Parathyroid adenoma (tissue), 2 donors: ENCODE data around the gene IZUMO4.

ENCODE experiments used
- H2AFZ ChIP-seq: fragments of 300-600 bp; sonication (generic); one replicate; pipeline ENCODE4 v1.7.0; 2017; ENCODE audit warnings: antibody characterized with exemption, mild to moderate bottlenecking
- H3K27ac ChIP-seq: fragments of 300-600 bp; sonication (generic); one replicate; pipeline ENCODE4 v1.7.0; 2017
- H3K27me3 ChIP-seq: fragments of 300-600 bp; sonication (generic); one replicate; pipeline ENCODE4 v1.7.0; 2017; ENCODE audit warnings: low read length; ENCODE audit not compliant: control insufficient read depth, insufficient read depth
- H3K36me3 ChIP-seq: fragments of 300-600 bp; sonication (generic); one replicate; pipeline ENCODE4 v1.7.0; 2017; ENCODE audit warnings: low read length; ENCODE audit not compliant: control insufficient read depth, insufficient read depth
- H3K4me1 ChIP-seq: fragments of 300-600 bp; sonication (generic); one replicate; pipeline ENCODE4 v1.7.0; 2017; ENCODE audit warnings: control low read depth
- H3K4me2 ChIP-seq: fragments of 300-600 bp; sonication (generic); one replicate; pipeline ENCODE4 v1.7.0; 2017; ENCODE audit warnings: low read length
- H3K4me3 ChIP-seq: fragments of 300-600 bp; sonication (generic); one replicate; pipeline ENCODE4 v1.7.0; 2017; ENCODE audit warnings: low read depth, low read length
- H3K79me2 ChIP-seq: fragments of 300-600 bp; sonication (generic); one replicate; pipeline ENCODE4 v1.7.0; 2017; ENCODE audit warnings: control low read depth
- H3K9ac ChIP-seq: fragments of 300-600 bp; sonication (generic); one replicate; pipeline ENCODE4 v1.7.0; 2017; ENCODE audit warnings: mild to moderate bottlenecking
- H3K9me3 ChIP-seq: fragments of 300-600 bp; sonication (generic); one replicate; pipeline ENCODE4 v1.7.0; 2017; ENCODE audit warnings: low read length; ENCODE audit not compliant: control insufficient read depth
- TF ChIP-seq, protein P1 (sequence below): fragments of 300-600 bp; sonication (generic); IDR thresholded peaks from one replicate; pipeline ENCODE4 v1.7.0; 2017; ENCODE audit warnings: antibody characterized with exemption, mild to moderate bottlenecking
- donor health status: primary hyperparathyroidism.

Gene IZUMO4

DNA sequence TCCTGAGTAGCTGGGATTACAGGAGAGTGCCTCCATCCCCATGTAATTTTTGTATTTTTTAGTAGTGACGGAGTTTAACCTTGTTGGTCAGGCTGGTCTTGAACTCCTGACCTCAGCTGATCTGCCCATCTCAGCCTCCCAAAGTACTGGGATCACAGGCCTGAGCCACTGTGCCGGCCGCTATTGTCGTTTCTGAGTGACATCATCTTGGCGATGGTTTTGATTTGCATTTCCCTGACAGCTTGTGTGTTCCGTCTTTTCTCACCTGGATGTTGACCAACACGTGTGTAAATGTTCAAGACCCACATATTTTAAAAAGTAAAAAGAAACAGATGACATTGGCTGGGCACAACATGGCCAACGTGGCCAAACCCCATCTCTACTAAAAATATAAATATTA is 32.9 kb upstream of the IZUMO4 start:
- H3K9me3 ChIP-seq = no peaks in the 10 kb centered on the region
- TF ChIP-seq, protein P1, sequence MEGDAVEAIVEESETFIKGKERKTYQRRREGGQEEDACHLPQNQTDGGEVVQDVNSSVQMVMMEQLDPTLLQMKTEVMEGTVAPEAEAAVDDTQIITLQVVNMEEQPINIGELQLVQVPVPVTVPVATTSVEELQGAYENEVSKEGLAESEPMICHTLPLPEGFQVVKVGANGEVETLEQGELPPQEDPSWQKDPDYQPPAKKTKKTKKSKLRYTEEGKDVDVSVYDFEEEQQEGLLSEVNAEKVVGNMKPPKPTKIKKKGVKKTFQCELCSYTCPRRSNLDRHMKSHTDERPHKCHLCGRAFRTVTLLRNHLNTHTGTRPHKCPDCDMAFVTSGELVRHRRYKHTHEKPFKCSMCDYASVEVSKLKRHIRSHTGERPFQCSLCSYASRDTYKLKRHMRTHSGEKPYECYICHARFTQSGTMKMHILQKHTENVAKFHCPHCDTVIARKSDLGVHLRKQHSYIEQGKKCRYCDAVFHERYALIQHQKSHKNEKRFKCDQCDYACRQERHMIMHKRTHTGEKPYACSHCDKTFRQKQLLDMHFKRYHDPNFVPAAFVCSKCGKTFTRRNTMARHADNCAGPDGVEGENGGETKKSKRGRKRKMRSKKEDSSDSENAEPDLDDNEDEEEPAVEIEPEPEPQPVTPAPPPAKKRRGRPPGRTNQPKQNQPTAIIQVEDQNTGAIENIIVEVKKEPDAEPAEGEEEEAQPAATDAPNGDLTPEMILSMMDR = no peak
- no peak overlapping the region for H3K9ac ChIP-seq
- no peak overlapping the region for H3K4me2 ChIP-seq
- H2AFZ ChIP-seq = no peak overlapping the region
- H3K27ac ChIP-seq = no peak overlapping the region
- no peaks in the 10 kb centered on the region for H3K36me3 ChIP-seq
- no peaks in the 10 kb centered on the region for H3K79me2 ChIP-seq
- peaks cover 19% of the 10 kb centered on the region for H3K4me1 ChIP-seq
- H3K27me3 ChIP-seq = no peaks in the 10 kb centered on the region
- no peak overlapping the region for H3K4me3 ChIP-seq

DNA sequence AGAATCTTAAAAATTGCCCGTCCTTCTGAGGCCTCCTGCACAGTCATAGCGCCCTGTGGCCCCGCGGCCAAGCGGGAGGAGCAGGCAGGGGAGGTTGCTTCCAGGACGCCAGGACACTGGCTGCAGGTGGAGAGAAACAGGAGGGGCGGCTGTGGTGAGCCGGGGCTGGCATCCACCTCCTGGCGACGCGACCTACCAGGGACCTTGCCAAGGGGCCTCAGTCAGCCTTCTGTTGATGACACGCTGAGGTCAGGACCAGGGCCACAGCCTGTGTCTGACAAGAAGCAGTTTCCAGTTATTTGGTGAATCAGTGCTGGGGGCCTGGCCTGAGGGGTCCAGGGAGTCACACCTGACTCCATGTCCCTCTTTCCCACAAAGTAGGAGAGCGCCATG is 32.3 kb upstream of the IZUMO4 start:
- H3K4me2 ChIP-seq = no peak overlapping the region
- TF ChIP-seq, protein P1 = no peak
- peaks cover 13% of the 10 kb centered on the region for H3K4me1 ChIP-seq
- H2AFZ ChIP-seq = no peak overlapping the region
- H3K27me3 ChIP-seq = no peaks in the 10 kb centered on the region
- no peak overlapping the region for H3K4me3 ChIP-seq
- no peaks in the 10 kb centered on the region for H3K9me3 ChIP-seq
- no peak overlapping the region for H3K9ac ChIP-seq
- H3K79me2 ChIP-seq = no peaks in the 10 kb centered on the region
- no peak overlapping the region for H3K27ac ChIP-seq
- no peaks in the 10 kb centered on the region for H3K36me3 ChIP-seq

DNA sequence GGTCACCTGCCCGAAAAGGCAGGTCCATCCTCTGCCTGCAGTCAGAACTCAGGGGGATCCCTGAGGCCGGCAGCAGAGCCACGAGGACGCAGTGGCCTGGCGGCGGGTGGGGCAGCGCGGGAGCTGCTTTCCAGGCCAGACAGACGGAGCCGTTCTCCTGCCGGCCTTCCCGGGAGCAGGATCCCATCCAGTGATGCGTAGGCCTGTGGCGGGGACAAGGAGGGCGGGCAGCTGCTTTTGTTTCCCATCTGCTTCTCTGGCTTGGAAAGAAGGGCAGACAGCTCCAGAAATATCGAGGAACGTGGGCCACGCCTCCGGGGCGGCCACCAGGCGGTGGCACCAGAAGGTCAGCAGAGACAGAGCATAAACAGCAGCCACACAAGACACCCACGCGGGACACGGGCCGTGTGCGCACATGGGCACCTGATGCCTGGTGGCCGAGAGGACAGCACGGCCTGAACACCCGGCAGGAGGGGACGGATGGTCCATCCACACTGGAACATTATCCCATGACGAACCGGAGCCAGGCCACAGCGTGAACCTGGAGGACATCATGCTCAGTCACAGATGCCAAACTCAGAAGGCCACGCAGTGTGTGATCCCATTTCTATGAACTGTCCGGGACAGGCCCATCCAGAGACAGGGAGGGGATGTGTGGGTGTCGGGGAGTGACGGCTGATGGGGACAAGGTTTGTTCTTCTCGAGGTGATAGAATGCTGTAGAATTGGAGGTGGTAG is 31.8 kb upstream of the IZUMO4 start:
- Histone ChIP-seq H3K4me3 (no peak overlapping the region), H2AFZ (no peak overlapping the region), H3K4me1 (peaks cover 11% of the 10 kb centered on the region), H3K27me3 (no peaks in the 10 kb centered on the region), H3K9me3 (no peaks in the 10 kb centered on the region), H3K9ac (no peak overlapping the region), H3K79me2 (no peaks in the 10 kb centered on the region), H3K36me3 (no peaks in the 10 kb centered on the region), H3K27ac (no peak overlapping the region), H3K4me2 (no peak overlapping the region)
- TF ChIP-seq, protein P1 = no peak

DNA sequence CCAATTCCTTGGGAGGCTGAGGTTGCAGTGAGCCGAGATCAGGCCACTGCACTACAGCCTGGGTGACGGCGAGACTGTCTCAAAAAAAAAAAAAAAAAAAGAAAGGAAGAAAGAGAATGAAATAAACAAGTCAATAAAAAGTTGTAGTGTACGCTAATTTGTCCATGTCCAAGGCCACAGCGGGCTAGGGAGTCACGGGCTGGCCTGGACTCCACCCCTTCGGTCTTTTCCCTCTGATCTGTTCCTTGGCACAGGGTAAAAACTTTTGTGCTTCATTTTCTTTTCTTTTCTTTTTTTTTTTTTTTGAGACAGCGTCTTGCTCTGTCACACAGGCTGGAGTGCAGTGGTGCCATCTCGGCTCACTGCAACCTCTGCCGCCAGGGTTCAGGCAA is 26.3 kb upstream of the IZUMO4 start:
- no peak overlapping the region for H3K27ac ChIP-seq
- no peak overlapping the region for H3K4me3 ChIP-seq
- H3K9ac ChIP-seq = no peak overlapping the region
- H3K79me2 ChIP-seq = no peaks in the 10 kb centered on the region
- peaks cover 2% of the 10 kb centered on the region for H3K4me1 ChIP-seq
- no peaks in the 10 kb centered on the region for H3K36me3 ChIP-seq
- TF ChIP-seq, protein P1 = no peak
- H3K4me2 ChIP-seq = no peak overlapping the region
- no peaks in the 10 kb centered on the region for H3K9me3 ChIP-seq
- no peak overlapping the region for H2AFZ ChIP-seq
- no peaks in the 10 kb centered on the region for H3K27me3 ChIP-seq
